ENCODE results near the gene SH3BGRL2.

- TF ChIP-seq POLR2A (IDR thresholded peaks at IDR 0.05) (no peak), CTCF (IDR thresholded peaks at IDR 0.05) (no peak), POLR2AphosphoS5 (IDR thresholded peaks at IDR 0.05) (no peak)
Measured at GRCh38 chr6:79598012-79598411, 33.1 kb upstream of the SH3BGRL2 start.

Data from prostate gland (tissue), 2 donors.